T-helper 22 cell (primary cell): ENCODE data around the gene DNAH10.

Source experiments
- DNase-seq: peaks from one replicate; pipeline ENCODE4 v3.0.0-alpha.2; 2020; ENCODE audit warnings: low read depth

Gene DNAH10

GRCh38 chr12:123948796-123949769, 187.0 kb downstream of the DNAH10 start:
- no peak for DNase-seq

GRCh38 chr12:123949770-123950165, 187.7 kb downstream of the DNAH10 start:
- no peak for DNase-seq

GRCh38 chr12:123950476-123951349, 188.6 kb downstream of the DNAH10 start:
- DNase-seq = no peak

GRCh38 chr12:123951467-123951866, 189.4 kb downstream of the DNAH10 start:
- DNase-seq = no peak

- DNase-seq = no peak
These were observed 189.9 kb downstream of the DNAH10 start for GRCh38 chr12:123952037-123952436.

- no peak for DNase-seq
These were observed 192.7 kb downstream of the DNAH10 start for GRCh38 chr12:123954647-123955350.

GRCh38 chr12:123956249-123956648, 194.1 kb downstream of the DNAH10 start:
- no peak for DNase-seq

GRCh38 chr12:123957196-123957595, 195.1 kb downstream of the DNAH10 start:
- DNase-seq = no peak

- no peak for DNase-seq
These were observed 196.4 kb downstream of the DNAH10 start for GRCh38 chr12:123958462-123958861.

GRCh38 chr12:123958876-123959275, 196.8 kb downstream of the DNAH10 start:
- DNase-seq = no peak

GRCh38 chr12:123960029-123960735, 198.1 kb downstream of the DNAH10 start:
- DNase-seq = no peak

- DNase-seq = no peak
These were observed 198.8 kb downstream of the DNAH10 start for GRCh38 chr12:123960856-123961255.

GRCh38 chr12:123961585-123962345, 199.7 kb downstream of the DNAH10 start:
- no peak for DNase-seq

- no peak for DNase-seq
These were observed 200.4 kb downstream of the DNAH10 start for GRCh38 chr12:123962513-123962912.

- DNase-seq = no peak
These were observed 201.7 kb downstream of the DNAH10 start for GRCh38 chr12:123963821-123964220.

GRCh38 chr12:123965382-123965781, 203.3 kb downstream of the DNAH10 start:
- DNase-seq = no peak

GRCh38 chr12:123966596-123966995, 204.5 kb downstream of the DNAH10 start:
- DNase-seq = no peak

- no peak for DNase-seq
These were observed 205.1 kb downstream of the DNAH10 start for GRCh38 chr12:123967121-123967586.

GRCh38 chr12:123971449-123971769, 209.3 kb downstream of the DNAH10 start:
- DNase-seq = no peak

- peak; percentile 1 for DNase-seq
These were observed 209.8 kb downstream of the DNAH10 start for GRCh38 chr12:123971770-123972456.
